Right hindlimb (tissue), 1 donor: ENCODE data around the gene EIF5AL1.
"Not testable (repeated sequence)": the region's sequence is repeated elsewhere in the genome, so short reads cannot be mapped to it uniquely, and the experiment has no call there.

Experiments
- DNase-seq: peaks from one replicate; pipeline ENCODE4 v3.0.0-alpha.2; 2018

Gene EIF5AL1

DNA sequence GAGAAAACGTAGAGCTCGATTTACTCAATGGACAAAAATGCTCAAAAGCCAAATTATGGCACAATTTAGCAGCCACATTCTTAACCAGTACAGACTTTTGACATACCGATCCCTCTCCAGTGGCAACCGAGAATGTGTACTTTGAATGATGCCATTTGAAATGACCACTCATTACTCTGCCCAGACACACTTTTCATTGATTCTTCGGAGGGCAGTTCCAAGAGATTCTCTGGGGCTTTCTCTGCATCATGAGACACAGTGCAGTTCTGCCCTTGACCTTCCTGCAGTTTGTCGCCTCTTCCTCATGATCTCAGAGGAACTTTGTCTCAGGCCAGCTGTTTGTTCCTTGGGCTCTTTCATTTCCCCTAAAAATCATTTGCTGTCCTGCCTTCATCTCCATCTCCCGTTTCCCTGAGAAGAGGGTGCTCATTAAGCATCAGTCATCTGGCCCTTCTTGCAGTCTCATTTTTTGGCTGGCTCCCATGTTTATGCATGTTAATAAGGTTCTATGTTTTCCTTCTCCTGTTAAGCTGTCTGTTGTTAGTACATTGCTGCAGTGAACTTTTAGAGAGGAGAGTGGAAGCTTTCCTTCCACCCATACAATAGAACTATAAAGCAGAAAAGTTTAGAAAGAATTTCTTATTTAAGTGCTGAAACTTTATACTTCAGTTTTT is 4.3 kb downstream of the EIF5AL1 start:
- DNase-seq: not testable (repeated sequence)

DNA sequence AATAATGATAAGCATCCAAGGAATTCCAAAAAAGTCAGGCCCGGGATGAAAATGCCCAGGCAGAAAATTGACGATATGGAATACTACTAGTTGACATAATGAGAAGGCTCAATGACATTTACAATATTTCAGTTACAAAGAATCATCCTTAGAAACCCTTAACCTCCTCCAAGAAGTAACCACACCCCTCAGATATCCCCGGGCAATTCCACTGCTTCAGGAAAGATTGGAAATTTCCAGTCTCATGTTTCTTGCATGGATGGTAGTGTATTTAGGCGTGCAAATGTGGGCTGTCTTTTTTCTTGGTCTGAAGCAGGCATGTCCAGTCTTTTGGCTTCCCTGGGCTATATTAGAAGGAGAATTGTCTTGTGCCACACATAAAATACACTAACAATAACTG is 5.2 kb downstream of the EIF5AL1 start:
- not testable (repeated sequence) for DNase-seq

DNA sequence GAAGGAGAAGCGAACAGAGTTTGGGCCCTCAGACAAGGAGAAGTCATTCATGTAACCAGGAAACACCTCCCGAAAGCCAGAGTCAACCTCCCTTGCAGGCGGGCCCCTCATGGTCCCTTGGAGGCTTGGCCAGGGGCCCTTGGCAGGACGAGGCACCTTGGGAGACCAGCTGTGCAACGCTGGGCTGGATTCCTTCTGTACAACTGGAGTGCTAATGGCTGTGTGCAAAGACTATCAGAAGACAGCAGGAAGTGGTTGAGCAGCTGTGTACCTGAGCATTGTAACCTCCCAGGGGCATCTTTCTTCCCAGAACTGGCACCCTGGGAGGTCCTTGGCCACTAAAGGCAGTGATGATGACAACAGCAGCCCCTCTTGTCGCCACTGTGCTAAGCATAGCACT is 9.4 kb downstream of the EIF5AL1 start:
- not testable (repeated sequence) for DNase-seq

DNA sequence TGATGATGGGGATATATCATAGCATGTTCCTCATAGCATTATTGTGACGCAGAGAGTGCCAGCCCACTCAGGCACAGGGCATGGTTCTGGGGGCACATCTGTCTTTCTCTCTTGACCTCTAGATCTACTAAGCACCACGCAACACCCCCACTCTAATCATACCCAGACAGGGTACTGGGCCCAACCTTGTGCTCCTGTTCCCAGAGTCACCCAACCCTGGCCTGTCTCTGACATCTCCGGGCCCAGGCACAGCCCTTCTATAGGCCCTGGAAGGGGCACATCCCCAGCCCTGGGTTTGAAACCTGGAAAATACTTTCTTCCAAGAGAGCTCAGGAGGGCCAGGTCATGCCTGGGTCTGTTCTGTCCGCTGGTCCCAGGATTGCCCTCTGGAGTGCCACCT is 10.1 kb downstream of the EIF5AL1 start:
- not testable (repeated sequence) for DNase-seq

DNA sequence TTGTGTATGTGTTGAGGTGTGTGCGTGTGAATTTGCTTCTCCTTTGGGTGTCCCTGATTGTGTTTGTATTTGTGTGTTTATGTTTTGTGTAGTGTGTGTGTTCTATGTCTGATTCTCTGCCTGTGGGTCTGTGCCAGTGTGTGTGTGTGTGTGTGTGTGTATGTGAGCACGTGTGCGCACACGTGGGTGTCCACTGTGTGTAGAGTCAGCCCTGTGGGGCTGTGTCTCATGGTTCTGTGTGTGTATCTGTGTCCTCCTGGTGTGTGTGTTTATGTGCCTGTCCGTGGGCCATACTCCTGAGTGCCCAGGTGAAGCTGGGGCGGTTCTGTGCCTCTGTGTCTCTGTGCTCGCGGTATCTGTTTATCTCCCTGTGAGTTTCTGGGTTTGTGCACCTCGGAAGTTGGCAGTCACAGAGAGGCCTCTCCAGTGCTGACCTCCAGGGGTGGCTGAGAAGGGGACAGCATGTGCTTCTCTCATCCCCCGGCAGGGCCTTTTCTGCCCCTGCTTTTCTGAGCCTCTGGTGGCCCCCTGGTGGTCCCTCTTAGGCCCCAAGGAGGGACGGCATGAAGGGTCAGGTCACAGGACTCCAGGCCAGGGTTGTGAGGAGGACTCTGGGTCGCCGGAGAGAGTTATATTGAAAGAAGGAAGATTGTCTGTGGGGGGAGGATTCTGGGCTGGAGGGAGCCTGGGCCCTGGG is 11.0 kb downstream of the EIF5AL1 start:
- not testable (repeated sequence) for DNase-seq

DNA sequence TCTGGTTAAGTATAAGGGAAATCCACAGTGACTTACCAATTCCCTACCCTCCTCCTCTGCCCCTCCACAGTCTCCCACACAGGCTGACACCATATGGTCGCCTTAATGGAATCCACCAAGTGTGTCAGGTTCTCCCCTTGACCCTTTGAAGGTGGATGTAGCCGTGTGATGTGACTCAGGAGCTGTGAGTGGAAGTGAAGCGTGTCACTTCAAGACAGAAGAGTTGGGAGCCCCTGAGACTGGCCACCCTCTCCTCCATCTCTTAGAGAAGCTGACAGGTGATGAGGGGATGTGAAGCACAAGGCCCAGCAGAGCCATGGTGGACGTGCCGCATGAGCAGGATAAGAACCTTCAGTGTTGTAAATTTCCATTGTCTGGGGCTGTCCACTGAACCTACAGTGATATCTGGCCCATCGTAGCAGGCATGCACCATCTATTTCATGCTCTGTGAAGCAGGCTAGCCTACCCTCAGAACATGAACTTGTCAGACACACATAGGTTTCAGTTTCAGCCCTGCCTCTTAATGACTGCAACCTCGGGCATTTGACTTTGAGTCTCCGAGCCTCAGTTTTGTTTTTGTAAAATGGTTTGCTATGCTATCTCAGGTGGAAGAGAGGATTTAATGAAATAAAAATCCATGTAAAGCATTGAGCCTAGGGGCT is 12.8 kb downstream of the EIF5AL1 start:
- not testable (repeated sequence) for DNase-seq

DNA sequence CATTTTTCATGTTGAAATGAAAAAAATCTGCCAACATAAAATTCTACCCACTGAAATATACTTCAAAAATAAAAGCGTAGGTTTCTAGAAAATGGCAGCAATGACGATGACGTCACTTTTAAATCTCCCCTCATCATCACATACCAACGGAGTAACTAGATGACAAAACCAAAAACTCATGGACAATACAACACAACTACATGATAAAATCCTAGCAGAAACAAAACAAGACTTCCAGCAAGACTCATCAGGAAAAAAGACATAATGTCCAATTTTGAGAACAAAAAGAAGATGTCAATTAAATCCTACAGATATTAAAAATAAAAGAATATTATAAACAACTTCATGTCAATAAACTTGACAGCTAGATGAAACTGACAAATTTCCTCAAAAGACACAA is 15.9 kb downstream of the EIF5AL1 start:
- not testable (repeated sequence) for DNase-seq

DNA sequence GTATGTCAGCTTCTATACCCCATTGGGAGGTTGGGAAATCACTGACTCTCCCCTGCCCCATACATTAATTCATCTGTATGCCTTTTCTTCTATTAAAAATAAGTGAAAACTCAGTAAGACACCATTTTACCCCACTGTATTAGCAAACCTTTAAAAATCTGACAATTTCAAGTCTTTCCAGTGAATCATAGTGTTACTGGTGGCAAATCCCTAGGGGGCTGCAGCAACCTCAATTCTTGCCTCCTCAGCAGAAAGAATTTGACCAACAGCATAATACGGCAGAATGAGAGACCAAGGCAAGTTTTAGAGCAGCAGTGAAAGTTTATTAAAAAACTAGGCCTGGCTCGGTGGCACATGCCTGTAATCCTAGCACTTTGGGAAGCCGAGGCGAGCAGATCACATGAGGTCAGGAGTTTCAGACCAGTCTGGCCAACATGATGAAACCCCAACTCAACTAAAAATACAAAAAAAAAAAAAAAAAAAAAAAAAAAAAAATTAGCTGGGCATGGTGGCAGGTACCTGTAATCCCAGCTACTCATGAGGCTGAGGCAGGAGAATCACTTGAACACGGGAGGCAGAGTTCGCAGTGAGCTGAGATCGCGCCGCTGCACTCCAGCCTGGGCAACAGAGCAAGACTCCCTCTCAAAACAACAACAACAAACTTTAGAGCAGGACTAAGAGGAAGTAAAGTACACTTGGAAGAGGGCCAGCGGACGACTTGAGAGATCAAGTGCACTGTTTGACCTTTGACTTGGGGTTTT is 21.0 kb downstream of the EIF5AL1 start:
- not testable (repeated sequence) for DNase-seq

DNA sequence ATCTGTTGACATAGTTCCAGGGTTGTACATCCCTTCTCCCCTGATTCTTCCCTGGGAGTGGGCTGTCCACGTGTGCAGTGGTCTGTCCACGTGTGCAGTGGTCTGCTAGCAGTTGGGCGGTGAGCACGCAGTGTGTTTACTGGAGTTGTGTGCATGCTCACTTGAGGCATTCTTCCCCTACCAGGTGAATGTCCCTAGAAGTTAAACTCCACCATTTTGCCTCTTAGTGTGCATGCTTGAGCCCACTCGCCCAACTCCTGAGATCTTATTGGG is 21.5 kb downstream of the EIF5AL1 start:
- DNase-seq: not testable (repeated sequence)

DNA sequence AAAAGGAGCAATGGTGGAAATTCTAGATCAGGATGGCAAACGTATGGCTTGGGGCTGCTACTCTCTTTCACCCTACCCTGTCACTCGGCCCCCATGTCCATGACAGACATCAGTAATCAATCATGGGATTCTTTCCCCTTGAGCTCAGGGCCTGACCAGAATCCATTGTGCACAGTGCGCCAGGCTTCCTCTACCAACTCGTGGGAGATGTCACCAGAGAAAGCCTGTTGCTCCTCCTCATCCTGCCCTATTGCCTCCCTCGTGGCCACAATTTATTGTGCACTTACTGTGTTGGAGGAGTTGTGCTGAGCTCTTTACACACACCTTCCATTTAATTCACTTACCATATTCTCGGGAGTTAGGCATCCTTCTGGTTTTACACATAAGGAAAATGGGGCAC is 26.0 kb downstream of the EIF5AL1 start:
- not testable (repeated sequence) for DNase-seq

DNA sequence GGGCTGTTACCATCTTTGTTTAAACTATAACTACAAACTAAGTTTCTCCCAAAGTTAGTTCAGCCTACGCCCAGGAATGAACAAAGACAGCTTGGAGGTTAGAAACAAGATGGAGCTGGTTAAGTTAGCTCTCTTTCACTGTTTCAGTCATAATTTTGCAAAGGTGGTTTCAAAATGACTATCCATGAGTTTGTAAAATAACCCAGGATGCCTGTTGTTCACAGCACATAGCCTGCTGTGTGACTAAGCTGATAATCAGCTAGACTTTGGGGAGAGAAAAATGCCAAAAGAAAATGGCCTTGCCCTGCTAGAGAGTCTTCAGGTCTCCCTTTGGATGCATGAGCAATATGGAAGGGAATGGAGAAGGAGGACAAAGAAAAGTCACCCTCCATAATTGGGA is 28.6 kb downstream of the EIF5AL1 start:
- DNase-seq: not testable (repeated sequence)

DNA sequence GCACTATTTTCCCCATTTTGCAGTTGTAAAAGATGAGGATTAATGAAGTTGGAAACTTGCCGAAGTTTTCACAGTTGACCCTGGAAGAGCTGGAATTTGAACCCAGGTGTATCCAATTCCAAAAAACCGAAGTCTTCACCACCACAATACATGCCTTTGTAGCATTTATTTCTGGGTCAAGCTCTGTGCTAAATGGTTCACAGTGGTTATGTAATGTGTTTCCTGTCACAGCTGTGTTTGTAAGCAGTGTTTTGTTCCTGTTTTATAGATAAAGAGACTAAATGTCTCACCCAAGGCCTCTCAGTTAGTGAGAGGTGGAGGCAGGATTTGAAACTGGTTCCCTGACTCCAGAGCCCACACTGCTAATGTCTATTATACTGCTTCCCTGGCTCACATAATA is 30.3 kb downstream of the EIF5AL1 start:
- no peak for DNase-seq

DNA sequence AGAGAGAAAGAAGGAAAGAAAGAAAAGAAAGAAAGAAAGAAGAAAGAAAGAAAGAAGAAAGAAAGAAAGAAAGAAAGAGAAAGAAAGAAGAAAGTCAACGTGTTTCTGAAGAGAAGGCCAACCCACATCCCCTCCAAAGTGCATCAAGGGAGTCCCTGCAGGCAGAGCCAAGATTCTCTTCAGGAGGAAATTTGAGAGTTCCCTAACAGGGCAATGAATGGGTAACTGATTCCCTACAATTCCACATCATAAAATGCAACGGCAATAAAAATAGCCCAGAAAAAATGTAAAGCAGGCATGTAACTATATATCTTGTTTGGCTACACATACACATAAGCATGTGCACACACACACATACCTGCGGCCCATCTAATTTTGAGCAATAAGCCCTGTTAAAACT is 32.1 kb downstream of the EIF5AL1 start:
- not testable (repeated sequence) for DNase-seq

DNA sequence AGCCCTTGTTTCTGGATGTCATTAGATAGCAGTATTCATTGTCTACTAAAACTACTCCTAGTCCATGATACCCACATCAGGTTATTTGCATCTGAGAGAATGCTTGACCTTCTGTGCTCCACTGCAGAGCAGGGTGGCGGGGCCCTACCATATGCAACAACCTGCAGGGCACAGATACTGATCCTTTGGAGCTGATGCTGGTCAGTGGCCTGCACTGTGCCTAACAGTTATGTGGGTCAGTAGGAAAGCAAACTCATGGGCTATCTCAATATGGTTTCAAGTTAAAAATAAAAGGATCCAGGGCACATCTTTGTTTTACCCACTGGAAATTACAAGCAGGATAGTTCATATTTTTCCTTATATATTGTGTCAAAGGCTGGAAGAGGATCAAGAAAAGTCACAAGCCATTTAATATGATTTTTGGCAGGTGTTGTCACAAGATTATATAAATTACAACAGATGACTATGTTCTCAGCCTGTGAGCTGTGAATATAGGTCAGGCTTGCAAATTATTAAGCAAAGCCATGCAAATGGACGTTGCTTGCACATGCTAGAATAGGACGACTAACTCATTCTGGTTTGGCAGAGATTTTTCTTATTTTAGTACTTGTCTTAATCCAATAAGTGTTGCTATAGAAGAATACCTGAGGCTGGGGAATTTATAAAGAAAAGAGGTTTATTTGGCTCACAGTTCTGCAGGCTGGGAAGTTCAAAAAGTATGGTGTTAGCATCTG is 32.8 kb downstream of the EIF5AL1 start:
- not testable (repeated sequence) for DNase-seq

DNA sequence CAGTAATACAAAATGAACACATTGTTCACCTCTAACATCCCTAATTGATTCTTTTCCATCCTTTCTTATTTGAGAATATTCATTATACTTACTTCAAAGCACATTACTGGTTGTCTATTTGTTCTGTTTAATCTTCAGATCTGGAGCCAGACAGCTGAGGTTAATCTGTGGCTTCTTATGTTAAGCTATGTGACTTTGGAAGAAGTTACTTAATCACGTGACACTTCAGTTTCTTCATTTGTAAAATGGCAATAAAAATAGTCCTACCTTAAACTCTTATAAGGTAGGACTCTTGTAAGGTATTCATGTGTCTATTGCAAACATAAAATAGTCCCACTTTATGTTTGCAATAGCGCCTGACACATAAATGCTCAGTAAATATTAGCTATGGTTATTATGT is 34.8 kb downstream of the EIF5AL1 start:
- not testable (repeated sequence) for DNase-seq

DNA sequence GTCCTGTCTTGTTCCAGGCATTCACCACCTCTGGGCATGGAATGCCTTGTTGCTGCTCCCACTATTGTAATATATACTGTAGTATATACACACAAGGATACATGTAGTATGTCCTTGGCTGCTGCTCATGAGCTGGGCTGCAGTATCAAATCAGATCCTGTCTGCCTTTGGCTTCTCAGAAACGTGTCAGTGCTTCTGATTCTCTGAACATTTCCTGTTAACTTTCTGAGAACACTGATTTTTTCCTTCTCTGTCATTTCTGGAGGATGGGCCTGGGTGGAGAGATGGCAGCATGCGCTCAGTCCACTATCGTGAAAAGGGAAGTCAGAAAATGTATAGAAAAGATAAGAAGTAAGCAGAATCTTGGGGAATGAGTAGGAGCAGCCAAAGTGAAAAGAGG is 35.6 kb downstream of the EIF5AL1 start:
- DNase-seq: no peak

DNA sequence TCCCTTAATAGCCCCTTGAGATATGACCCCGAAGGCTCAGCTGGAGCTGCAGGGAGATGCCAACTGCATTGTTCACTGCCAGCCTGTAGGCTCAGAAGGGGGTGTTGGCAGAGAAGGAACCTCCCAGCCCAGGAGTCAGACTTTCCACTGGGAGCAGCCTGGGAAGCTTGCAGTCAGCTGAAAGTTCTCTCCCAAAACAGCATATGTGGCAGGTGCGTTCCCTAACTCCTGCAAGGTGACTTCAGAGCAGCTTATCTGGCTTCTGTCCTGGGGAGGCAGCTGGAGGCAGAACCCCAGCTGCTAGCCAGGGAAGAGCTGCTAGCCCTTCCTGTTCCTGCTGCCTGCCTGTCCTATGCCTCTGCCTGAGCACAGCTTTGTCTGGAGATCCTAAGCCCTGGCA is 39.8 kb downstream of the EIF5AL1 start:
- no peak for DNase-seq

DNA sequence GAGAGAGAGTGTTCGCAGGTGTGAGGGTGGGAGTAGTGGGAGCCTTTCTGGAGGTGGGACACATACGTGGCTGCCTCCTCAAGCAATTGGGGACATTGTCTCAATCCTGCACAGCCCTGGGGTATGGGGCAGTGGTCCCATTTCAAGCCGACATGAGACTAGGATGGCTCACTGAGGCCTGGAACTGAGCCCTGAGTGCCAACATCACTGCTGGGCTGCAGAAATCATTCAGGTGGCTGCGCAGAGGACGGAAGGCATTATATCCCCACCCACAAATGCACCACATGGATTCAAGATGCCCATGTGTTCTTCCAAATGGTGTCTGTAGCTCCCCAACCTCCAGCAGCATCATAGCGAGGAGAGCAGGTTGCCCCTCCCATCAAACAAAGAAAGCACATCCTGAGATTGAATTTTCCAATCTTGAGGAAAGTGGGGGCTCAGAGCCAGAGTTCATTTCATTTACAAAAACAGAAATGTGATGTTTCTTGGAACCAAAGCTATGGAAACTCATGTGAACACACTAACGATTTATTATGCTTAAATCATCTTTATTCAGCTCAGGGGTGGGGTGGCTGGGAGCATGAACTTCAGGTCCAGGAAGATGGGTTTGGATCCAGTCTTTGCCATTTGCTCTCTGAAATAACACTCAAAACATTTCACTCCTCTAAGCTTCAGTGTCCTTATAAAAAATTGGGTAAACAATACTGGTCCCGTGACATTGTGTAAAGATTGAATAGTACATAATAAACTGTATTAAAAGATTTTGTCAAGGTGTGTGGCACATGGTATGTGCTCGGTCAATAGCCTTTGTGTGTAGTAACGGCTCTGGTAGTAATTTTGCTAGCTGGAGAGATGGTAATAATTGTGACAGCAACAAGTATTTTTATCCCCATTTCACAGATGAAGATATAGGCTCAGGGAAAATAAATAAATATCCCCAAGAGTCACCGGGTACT is 43.3 kb downstream of the EIF5AL1 start:
- no peak for DNase-seq

DNA sequence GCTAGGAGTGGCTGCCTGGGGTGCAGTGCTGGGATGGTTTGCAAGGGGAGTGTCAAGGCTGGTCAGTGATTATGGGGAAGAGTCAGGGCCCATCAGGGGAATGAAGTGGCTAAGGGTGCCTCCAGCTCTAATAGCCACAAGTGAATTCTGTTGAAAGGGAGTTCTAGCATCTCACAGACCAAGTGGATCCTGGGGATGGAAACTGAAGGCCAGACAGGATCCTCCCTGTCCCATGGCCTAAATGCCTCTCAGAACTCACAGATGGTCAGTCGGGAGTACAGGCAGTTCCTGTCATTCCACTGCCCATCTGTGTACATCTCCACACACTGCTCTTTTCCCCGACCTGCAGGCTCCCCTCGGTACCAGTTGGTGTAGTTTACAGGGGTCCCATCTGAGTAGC is 44.6 kb downstream of the EIF5AL1 start:
- not testable (repeated sequence) for DNase-seq

DNA sequence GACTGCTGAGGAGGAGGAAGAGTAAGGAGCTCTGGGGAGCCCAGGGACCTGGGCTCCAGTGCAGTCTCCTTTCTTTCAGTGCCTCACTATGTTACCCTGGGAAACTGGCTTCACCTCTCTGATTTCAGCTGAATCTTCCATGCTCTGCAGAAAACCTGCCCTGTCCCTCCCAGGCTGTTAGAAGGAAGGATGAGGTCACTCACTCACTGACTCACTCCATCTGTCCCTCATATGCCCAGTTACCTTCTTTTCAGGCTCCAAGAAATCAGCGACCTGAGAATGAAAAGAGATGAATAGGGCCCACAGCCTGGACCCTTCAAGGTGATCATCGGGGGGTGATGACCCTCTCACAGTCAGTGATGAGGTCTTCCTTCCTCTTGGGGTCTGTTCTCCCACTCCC is 47.4 kb downstream of the EIF5AL1 start:
- no peak for DNase-seq

DNA sequence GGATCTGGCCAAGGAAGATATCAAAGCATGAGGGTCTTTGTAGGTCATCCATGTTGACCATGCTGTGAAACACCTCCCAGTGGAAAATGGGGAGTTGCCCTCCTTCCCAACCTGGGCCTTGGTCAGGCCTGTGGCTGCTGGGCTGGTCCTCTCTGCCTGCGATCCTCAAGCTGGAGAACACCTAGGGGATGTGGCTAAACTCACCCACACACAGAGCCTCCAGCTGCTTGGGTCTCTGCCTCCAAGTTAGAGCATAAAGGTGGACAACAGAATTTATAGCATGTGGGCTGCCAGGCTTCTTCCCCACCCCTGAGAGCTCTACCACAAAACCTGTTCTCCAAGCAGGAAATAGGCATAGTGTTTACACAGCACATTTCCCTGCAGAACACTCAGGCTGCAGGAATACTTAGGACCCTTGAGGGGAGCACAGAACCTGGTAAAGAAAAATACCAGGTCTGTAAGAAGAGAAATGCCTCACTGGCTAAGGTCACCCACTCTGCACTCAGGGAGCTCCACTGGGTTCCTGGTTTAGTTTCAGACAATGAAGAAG is 47.9 kb downstream of the EIF5AL1 start, which contains the start of gene SFTPA2:
Gene SFTPA2, minus strand, starts transcription at position 248 of the 550 bp plus-strand sequence. CDS start 924 bp downstream, outside the sequence.
- no peak for DNase-seq
